RWPE1 (cell line): ENCODE measurements around the gene ARHGEF19.

ENCODE experiments used
- CTCF ChIA-PET: fragments of 350-600 bp; sonication (Branson Sonifier 250); formaldehyde crosslinking; extraction: SDS; loops from one replicate; lab custom pipeline; 2021; lab: Yijun Ruan, JAX
- POLR2A ChIA-PET: fragments of 400-600 bp; formaldehyde crosslinking; extraction: SDS; loops from one replicate; lab custom pipeline; 2020; ENCODE audit warnings: antibody characterized with exemption; ENCODE audit not compliant: low non-redundant PET; lab: Yijun Ruan, JAX
- DNase-seq: peaks from one replicate; pipeline ENCODE4 v3.0.0; 2012; ENCODE audit warnings: low spot score
- H3K27ac ChIP-seq: fragments of 450-650 bp; 2 replicates; pipeline ENCODE4 v1.5.1; 2017
- TF ChIP-seq, protein P1 (sequence below): fragments of 450-650 bp; conservative IDR thresholded peaks from 2 replicates; pipeline ENCODE4 v1.5.1; 2017; ENCODE audit warnings: low read depth, mild to moderate bottlenecking

The ARHGEF19 gene

DNA sequence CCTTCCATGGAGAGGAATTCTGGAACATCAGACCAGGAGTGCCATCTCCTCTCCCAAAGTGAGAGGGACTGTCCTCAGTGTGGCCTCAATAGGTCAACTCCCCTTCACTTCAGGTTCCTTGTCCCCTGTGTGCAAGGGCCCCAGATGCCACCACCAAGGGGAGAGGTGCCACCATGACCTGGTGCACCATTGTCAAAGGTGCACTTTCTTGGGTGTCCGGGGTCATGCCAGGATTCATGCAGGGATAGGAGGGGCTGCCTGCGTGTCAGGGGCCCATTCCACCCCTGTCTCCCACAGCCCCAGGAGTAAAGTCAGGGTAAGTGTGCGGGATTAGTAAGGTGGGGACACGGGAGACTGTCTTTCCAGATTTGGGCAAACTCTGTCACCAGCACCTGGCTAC, 35.1 kb downstream of the ARHGEF19 start:
- H3K27ac ChIP-seq, result peak overlapping the region; percentile 98
- TF ChIP-seq, protein P1, sequence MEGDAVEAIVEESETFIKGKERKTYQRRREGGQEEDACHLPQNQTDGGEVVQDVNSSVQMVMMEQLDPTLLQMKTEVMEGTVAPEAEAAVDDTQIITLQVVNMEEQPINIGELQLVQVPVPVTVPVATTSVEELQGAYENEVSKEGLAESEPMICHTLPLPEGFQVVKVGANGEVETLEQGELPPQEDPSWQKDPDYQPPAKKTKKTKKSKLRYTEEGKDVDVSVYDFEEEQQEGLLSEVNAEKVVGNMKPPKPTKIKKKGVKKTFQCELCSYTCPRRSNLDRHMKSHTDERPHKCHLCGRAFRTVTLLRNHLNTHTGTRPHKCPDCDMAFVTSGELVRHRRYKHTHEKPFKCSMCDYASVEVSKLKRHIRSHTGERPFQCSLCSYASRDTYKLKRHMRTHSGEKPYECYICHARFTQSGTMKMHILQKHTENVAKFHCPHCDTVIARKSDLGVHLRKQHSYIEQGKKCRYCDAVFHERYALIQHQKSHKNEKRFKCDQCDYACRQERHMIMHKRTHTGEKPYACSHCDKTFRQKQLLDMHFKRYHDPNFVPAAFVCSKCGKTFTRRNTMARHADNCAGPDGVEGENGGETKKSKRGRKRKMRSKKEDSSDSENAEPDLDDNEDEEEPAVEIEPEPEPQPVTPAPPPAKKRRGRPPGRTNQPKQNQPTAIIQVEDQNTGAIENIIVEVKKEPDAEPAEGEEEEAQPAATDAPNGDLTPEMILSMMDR, result no peak
- ChIA-PET CTCF (no interaction called here), POLR2A (no interaction called here)
- DNase-seq, result no peak

DNA sequence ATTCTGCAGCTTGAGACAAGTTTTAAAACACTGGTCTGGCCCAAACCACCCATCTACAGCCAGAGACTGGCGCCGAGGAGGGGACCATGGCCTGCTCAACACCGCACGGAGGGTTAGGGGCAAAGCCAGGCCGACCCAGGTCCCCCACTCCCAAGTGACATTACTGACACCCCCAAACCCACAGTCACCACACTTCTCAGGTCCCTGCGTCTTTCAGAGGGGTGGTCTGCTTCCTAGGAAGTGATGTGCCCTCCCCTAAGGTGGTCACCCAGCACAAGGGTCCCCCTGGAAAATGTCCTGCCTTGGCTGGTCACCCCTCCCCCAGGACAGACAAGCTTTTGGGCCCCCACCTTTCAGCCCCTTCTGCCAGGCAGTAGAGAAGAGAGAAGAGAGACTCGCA, 35.8 kb downstream of the ARHGEF19 start:
- POLR2A ChIA-PET, result no interaction called here
- peak overlapping the region; percentile 98 for H3K27ac ChIP-seq
- CTCF ChIA-PET, result no interaction called here
- TF ChIP-seq, protein P1, result no peak
- DNase-seq, result no peak

DNA sequence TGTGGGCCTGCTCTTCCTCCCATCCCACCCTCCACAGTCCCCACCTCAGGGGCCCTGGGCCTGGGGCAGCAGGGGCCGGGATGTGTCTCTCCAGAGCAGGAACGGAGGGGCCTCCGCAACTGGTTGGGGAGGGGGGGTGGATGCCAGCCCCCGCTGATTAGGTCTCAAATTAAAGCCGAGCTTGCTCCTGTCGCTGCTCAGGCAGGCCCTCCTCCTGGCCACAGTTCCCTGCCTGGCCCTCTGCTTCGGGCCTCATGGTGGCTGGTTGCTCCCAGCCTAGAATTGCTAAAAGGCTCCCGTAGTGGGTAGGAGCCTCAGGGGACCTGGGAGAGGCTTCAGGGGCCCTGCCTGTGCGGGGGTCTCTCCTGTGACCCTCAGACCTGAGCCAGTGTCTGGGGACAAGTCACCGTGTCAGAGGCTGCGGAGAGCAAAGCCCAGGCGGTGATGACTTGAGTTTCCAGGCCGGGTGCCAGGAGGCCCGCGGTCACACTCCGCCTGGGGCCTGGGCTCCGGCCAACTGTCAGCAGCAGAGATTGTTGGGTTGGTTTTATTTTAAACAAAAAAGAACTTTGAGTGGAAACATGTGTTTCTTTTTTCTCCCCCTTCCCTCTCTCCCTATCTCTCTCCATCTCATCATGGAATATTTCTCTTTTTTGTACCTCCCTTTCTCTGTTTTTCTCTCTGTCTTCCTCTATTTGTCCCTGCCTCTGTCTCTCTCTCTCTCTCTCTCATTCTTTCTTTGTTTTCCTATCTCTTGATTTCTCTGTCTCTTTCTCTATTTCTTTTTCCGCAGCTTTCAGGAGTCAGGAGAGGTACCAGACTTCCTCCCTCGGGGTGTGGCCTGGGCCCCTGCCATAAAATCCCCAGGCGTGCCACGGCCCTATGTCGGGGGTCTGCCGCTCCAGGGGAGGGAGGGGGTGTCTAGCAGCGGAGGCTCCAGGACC, 36.6 kb downstream of the ARHGEF19 start:
- CTCF ChIA-PET, result no interaction called here
- DNase-seq, result no peak

GRCh38 chr1:16174886-16175598, 37.4 kb downstream of the ARHGEF19 start:
- H3K27ac ChIP-seq, result peak overlapping the region; percentile 98
- no peak for DNase-seq
- TF ChIP-seq, protein P1, result no peak
- POLR2A ChIA-PET, result no interaction called here
- CTCF ChIA-PET, result no interaction called here

More for the DNA sequence above, 36.6 kb downstream of the ARHGEF19 start:
- peak overlapping the region; percentile 98 for H3K27ac ChIP-seq
- TF ChIP-seq, protein P1, result no peak
- POLR2A ChIA-PET, result no interaction called here

GRCh38 chr1:16174261-16174868, 38.1 kb downstream of the ARHGEF19 start:
- POLR2A ChIA-PET, result no interaction called here
- TF ChIP-seq, protein P1, result no peak
- CTCF ChIA-PET, result no interaction called here
- H3K27ac ChIP-seq, result peak overlapping the region; percentile 98
- DNase-seq, result no peak
